GM12801 (cell line): ENCODE results near the gene ZNF846.

Source experiments
- CTCF ChIP-seq: IDR thresholded peaks from one replicate; pipeline ENCODE4 v1.5.1; 2011; ENCODE audit warnings: control low read depth; ENCODE audit not compliant: insufficient read length; ENCODE audit errors: extremely low read depth

Gene ZNF846

GRCh38 chr19:9741476-9742171, 26.9 kb downstream of the ZNF846 start:
- TF ChIP-seq CTCF: no peak

DNA sequence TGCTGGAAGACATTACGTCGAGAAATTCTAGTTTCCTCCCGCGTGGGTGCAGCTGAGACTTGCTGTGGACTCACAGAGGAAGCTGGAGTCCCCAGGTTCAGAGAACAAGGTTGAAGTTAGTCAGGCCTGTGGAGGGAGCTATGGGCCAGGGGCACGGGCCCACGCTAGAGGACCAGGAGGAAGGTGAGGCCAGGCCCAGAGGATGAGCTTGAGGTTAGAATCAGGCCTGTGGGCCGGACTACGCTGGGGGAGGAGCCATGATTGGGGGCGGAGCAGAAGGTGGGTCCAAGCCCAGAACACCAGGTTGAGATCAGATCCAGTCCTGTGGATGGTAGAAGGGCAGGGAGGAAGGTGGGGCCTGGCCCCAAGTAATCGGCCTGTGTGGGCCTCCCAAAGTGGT, 32.6 kb downstream of the ZNF846 start:
- TF ChIP-seq CTCF: no peak

DNA sequence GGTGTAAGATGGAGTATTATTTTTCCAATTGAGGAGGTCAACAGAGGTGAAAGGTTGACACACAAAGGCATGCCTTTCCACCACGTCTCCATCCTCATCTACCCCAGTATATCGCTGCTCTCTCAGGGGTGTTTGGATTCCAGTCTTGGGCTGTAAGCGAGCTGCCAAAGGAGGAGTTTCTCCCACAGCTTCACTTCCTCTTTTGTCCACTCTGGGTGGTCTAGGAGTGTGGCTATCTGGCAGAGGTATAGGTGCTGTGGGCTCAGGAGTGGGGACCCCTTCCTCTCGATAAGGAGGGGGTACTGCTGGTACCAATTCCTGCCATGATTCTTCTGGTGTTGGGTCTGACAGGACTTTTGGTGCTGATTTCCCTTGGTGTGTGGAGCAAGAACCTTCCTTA, 39.4 kb downstream of the ZNF846 start:
- no peak for TF ChIP-seq CTCF

DNA sequence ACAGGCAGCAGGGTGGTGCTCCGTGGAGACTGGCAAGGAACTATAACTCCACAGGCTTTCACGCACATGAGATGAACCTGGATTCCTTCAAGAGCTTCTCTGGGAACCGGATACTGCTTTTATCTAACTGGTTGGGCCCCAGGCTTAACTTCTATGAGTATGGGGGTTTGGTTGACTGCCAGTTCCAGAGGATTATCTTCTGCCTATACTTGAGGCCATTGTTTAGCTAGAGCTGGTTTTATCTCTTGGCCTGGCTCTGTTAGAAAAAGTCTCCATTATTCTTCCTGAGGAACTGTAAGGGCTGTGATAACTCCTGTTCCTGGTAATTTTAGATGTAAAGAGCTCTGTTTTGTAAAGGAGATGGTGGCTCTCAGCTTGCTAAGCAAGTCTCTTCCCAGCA, 40.9 kb downstream of the ZNF846 start:
- TF ChIP-seq CTCF: no peak

DNA sequence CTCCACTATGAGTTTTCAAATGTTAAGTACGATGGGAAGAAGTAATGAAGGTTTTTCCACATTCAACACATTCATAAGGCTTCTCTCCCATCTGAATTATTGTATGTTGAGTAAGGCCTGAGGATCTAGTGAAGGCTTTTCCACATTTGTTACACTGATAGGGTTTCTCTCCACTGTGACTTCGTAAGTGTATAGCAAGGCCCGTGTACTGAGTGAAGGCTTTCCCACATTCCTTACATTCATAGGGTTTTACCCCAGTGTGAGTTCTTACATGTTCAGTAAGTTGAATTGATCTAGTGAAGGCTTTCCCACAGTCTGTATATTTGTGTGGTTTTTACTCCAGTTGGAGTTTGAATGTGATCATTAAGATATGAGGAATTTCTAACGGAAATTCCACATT, 44.4 kb downstream of the ZNF846 start:
- no peak for TF ChIP-seq CTCF

DNA sequence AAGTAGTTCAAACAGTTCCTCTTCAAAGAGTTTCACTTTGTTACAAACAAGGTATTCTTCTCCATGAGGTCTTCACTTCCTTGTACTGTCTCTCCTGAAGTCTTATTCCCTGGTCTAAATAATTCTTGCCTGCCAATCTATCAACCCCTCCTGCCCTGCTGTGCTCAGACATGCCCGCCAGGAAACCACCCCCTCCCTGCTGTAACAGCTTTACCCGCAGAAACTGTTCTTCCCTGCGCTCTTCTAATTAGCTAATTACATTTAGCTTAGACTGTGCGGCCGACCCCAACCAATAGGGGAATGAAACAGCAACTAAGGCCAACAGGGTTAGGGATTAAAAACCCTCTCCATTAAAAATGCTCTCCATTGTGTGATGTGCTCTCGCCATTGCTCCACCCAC, 46.7 kb downstream of the ZNF846 start:
- TF ChIP-seq CTCF: no peak

GRCh38 chr19:9720541-9720940, 48.0 kb downstream of the ZNF846 start:
- no peak for TF ChIP-seq CTCF

DNA sequence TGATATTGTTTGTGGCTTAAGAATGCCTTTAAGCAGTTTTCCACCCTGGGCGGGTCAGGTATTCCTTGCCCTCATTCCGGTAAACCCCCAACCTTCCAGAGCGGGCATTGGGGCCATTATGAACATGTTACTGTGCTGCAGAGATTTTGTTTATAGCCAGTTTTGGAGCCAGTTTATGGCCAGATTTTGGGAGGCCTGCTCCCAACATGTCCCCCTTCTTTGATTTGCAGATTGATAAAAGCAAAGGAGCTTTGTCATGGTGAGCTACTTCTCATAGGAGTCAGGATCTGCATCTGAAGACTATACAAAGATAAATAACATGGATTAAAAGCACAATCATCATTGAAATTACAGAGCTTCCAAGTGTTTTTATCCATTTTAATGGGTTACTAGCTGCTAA, 56.7 kb downstream of the ZNF846 start:
- TF ChIP-seq CTCF: no peak
